TTC549 (cell line): Measurements from ENCODE around the gene F11.
"Not testable (repeated sequence)": the region's sequence is repeated elsewhere in the genome, so short reads cannot be mapped to it uniquely, and the experiment has no call there.

Experiments used
- FAIRE-seq: peaks from 2 replicates; lab custom pipeline; 2012; peaks lifted over from hg19 to GRCh38; lab: Jason Lieb, UNC

Gene F11

DNA sequence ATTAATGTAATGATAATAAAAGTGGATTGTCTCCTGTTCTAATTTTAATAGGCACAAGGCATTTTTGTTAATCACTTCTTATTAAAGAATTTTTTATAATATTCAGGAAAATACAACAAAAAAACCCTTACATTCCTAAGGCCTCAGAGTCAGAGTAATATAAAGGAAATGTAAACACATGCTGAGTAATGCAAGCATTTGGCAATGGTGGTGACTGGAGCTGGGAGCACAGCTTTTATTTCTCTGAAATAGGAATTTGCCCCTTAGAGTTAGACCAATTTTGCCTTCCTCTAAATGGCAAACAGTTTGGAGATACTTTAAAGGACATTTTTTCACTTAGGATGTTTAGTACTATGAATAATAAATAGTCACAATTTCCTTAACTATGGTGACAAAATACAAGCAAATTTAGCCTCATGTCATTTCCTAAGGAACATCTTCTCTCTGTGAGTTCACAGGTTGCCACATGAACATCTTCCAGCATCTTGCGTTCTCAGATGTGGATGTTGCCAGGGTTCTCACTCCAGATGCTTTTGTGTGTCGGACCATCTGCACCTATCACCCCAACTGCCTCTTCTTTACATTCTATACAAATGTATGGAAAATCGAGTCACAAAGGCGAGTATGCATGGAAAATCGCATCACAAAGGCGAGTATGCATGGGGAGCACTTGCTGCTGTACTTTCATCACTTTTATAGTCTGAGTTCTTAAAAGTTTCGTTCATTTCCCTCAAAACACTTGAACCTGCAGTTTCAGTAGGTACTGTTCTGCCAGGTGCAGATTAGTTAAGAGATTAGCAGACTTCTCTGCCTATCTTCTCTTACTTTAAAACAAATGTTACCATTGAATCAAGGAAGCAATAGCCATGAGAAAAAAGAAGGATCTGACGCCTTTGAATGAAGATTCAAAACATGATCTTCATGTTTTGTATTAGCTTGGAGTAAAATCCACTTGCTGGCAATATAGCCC lies 15.9 kb upstream of the F11 start:
- FAIRE-seq = no peak

DNA sequence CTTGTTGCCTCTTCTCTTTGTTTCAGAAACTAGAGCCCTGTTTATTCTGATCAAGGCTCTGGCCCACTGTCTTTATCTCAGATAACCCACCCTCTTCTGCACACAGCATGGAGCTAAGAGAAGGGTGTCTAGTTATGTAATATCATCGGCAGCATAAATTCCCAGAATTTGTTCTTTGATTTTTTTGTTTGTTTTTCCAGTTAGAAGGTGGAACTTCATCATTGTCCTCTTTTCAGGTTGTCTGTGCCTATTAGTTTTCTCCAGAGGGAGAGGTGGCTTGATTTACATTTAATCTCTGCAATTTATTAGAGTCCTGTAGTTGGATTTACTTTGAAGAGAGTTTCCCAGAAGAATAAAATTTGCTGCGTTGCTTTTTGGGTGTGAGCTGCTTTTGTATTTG lies 15.2 kb upstream of the F11 start:
- no peak for FAIRE-seq

DNA sequence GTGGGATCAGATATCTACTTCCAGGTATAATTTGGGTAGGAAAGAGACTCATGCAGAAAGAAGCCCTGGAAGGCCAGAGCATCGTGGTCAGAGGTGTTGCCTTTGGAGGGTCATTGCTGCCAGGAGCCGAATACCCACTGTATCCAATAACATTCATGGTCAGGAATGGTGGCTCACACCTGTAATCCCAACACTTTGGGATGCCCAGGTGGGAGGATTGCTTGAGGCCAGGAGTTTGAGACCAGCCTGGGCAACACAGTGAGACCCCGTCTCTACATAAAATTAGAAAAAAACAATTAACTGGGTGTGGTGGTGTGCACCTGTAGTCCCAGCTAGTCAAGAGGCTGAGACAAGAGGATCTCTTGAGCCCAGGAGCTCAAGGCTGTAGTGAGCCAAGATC lies 10.9 kb upstream of the F11 start:
- FAIRE-seq = no peak

DNA sequence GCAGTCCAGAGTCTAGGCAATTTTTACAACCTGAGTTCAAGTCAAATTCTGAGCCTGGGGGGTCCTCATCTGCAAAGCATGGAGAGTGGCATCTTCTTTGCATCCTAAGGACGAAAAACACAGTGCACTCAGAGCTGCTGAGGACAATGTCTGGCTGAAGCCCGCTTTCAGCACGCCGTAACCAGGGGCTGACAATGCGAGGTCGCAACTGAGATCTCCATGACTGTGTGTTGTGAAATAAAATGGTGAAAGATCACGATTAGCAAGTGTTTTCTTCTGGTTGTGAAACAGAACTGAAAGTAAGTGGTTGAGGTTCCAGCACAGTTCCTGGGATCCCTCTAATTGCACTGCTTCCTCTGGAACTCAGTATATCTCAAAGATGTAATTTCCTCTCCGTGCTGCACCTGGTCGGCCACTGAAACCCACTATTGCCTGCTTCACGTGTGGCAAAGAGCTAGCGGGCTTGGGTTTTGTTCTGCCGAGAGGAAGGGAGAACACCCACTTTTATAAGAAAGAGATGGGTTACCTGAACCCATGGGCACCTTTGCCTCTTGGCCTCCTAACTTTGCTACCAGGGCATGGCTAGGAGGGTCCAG lies 7.7 kb upstream of the F11 start:
- FAIRE-seq = no peak

DNA sequence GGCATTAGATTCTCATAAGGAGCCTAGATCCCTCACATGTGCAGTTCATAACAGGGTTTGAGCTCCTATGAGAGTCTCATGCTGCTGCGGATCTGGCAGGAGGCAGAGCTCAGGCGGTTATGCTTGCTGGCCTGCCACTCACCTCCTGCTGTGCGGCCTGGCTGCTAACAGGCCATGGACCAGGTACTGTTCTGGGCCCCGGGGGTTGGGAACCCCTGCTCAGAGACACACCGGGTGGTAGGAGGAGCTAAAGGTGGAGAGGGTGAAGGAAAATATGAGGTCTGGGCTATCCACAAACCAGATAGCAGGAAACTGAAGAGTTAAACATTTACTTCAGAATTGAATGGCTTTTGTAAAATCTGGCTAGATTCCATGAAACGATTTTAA lies 5.9 kb upstream of the F11 start:
- FAIRE-seq = no peak

DNA sequence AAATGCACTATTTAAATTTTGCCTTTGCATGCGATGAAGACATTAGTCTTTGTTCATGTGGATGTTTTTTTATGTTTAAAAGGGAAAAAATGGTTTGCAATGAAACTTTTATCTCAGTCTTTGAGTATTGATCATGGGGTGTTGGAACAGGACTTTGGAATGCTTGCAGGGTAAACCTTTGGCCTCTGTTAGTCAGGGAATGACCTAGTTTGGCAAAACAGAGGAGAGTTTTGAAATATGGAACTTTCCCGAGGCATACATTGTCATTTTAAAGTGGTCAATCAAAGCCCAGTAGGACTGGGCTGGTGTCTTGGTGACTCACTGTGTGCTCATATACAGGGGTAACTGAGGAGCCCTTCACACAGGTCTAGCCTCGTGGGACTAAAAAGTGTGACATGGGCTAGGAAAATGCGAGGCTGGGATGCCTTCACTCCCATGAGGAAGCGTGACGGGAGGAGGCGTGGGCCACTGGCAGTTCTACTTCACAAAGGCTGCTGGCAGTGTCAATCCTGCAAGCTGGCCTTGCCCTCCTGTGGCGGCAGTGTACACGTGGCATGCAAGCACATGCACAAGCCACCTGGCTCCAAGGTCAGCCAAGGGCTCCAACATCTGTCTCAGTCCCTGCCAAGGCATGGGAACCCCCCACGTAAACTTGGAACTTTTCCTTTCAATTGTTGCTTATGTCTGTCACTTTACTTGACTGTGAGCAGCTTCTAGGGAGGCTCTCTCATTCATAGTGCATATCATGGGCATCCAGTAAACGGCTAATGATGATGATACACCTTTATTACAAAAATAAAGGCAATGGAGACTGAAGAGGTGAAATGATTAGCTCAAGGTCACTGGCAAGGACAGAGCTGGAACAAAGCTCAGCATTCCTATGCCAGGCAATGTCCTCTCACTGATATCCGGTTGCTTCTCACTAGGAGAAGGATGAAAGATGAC lies 5.2 kb upstream of the F11 start:
- no peak for FAIRE-seq

DNA sequence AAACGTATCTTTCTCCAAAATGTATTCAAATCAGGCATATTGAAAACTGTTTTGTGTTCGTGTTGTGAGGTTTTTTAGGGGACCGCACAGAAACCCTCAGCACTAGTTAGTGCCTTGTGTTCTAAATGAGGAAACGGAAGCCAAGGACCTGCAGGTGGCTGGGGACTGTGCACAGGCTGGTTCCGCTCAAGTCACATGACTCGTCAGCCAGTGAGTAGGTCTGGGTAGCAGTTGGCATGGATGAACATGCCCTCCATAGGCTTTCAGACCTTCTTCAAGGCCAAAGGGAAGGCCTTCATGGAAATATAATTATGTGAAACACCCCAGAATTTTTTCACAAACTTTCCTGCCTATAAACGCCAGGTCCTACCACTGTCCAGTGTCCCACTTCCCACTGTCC lies 1.3 kb upstream of the F11 start:
- FAIRE-seq = no peak

DNA sequence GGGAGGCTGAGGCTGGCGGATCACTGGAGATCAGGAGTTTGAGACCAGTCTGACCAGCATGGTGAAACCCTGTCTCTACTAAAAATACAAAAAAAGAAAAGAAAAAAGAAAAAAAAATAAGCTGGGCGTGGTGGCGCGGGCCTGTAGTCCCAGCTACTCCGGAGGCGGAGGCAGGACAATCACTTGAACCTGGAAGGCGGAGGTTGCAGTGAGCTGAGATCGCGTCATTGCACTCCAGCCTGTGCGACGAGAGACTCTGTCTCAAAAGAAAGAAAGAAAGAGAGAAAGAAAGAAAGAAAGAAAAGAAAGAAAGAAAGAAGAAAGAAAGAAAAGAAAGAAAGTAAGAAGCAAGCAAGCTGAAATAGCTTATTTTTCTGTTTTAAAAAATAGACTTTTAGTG lies 739 bp upstream of the F11 start:
- FAIRE-seq = not testable (repeated sequence)

DNA sequence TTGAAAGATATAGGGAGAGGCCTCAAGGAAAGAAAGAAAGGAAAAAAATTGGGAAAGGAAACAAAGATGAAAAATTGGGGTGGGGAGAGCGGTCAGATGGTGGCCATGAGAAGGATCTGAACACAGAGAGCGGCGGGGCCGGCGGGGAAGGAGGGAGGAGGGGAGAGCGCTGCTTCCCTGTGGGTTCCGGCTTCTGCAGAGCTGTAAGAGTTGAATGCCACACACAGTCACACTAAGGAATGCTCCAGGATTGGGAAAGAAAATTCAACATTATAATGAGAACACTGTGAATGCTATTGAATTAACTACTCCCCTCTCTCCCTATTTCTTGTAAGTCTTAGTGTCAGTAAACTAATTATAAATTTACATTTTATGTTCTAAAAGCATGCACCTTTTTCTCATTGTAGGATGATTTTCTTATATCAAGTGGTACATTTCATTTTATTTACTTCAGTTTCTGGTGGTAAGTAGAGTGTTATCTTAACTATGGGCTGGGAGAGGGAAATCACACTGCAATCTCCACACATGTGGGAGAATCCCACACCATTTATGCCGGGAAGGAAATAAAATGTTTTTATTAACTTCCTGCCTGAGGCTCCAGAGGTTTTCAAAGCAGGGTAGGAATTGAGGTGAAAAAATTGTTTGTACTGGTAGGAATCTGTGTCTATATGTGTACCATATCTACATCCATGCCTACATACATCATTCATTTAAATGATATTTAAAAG lies 904 bp downstream of the F11 start:
- no peak for FAIRE-seq

DNA sequence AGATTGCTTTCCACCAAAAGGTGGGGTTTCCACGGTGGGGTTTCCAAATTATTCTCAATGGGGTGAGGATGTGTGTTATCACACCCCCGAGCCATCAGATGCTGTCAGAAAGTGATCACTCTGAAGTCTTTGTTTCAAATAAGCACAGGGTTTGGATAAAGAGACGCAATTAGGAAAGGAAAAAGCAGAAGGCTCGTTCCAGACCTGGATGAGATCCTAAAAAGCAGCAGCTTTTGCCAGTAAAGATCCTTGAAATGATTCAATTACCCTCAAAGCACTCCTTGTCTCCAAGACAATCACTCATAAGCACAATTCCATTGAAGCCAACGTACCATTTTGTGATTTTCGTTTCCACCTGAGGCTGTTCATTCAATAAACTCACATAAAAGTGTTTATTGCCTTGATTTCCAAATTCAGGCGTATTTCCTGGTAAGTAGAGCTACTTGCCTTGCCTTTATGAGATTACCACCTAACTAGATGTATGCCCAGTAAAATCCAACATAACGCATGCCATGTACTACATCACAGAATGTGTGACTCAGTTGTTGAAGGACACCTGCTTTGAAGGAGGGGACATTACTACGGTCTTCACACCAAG lies 5.2 kb downstream of the F11 start:
- no peak for FAIRE-seq

DNA sequence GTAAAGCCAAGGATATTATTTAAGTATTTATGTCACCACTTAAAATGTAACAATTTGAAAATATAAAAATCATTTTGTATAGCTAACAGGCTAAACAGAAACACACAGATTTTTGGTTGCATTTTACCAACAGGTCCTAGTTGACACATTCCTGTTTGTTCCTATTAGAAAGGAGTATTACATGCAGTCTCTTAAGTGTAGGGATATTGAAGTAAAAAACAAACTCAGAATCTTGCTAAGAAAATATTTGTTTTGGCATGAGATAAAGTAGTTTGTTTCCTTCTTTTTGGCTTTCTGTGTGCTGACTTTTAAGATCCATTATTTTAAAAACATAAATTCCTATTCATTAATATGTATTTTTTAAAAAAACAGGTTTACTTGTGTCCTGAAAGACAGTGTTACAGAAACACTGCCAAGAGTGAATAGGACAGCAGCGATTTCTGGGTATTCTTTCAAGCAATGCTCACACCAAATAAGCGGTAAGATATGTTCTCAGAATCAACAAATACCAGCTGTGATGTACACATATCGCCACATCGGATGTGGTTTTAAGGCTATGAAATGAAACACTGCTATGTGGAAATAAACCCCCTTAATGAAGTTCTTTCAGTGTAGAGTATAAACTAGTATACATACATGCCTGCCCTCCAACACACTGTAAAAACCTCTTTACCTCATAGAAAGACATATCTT lies 6.9 kb downstream of the F11 start:
- FAIRE-seq = no peak

DNA sequence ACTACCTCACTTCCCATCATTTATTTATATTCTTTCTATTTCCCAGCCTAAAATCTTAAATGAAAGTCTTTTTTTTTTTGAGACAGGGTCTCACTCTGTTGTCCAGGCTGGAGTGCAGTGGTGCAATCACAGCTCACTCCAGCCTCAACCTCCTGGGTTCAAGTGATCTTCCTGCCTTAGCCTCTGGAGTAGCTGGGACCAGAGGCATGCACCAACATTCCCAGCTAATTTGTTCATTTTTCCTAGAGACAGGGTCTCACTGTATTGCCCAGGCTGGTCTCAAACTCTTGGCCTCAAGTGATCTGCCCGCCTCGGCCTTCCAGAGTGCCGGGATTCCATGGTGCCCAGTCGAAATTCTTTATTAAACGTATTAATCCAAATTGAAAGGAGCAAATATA lies 7.4 kb downstream of the F11 start:
- FAIRE-seq = not testable (repeated sequence)

DNA sequence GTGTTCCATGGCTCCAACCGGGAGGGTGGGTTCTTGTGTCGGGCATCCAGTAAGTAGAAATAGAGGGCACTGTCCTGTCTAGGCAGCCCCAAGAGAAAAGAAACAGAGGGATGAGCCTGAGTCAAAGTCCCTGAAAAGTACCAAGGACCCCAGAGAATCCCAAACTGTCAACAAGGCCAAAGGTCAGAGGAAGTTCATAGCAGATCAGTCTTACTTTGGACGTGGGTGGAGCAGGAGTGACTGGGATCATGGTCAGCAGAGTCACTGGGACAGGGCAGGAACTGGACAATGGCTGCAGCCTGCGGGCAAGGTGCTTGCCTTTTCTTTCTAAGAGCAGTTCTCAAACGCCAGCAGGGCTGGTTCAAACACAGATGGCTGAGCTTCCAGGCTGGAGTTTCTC lies 17.3 kb downstream of the F11 start:
- no peak for FAIRE-seq

DNA sequence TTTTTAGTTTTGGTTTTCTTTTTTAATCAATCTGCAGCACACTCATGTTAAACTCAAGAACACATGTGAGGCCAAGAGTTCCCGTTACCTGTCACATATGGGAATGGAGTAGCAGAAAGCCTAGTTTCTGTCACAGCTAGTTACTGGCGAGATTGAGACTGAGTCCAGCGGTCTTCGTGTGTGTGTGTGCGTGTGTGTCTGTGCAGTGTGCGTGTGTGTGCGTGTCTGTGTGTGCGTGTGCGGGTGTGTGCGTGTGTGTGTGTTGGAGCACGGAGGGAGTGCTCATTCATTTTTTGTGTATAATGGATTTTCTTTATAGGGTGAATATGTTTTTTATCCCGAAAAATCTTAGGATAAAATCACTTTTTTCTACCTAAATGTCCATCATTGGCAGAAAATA lies 19.2 kb downstream of the F11 start:
- no peak for FAIRE-seq

DNA sequence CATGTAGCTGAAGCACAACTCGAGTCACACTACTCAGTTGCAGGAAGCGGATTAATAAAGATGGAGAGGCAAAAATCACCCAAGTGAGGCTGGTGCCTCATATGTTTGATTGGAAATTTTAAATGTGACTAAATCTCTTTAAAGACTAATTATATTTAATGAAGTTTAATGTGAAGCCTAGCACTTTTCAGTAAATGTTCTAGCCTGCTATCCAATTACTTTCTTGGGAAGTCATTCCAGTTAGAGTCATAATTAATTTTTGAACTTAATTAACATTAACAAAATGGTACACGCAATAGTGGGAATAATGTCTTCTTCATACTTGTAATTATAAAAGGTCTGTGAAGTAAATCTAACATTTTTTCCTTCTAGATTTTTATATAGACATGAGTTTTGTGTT lies 20.6 kb downstream of the F11 start:
- FAIRE-seq = no peak

DNA sequence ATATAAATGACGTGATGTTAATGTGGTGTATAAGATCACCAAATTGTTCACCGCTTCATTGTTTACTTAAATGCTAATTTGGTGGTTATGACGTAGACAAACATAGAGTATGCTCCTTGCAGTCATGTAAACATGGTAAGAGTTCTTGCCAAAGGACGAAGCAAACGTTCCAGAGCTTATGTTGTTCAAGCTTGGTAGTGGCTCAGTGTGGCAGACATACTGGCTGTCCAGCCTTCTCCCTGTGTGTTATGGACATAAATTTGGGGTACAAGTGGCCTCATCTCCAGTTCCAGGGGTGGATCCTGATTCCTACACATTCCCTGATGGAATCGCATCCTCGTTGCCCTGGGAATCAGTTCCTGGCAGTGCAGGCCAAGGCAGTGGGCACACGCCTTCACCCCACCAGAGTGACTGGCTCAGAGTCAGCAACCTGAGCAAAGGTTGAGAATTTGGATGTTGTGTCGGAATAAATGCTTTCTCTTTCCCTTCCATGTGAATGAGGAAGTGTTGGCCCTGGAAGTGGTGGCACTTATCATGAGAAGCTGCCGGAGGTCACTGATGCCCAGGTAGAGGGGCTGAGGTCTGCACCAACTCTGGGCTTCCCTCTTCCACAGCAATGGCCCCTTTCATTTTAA lies 25.4 kb downstream of the F11 start:
- no peak for FAIRE-seq

DNA sequence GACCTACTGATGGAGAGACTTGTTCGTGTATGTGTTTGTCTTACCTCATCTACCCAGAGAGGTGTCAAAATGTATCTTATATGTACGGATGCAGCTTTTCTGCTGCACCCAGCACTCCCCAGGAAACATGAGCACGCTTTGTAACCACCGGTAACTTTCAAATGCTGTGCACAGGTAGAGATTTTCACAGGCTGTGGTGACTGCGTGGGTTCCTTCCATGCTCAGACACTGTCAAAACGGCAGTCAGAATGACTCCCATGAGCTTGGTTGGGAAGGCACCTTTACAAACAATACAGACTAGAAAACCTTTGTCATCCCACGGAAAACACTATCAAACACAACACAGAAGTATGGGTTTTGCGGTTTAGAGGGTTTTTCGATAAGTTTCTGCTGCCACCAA lies 28.2 kb downstream of the F11 start:
- FAIRE-seq = no peak

DNA sequence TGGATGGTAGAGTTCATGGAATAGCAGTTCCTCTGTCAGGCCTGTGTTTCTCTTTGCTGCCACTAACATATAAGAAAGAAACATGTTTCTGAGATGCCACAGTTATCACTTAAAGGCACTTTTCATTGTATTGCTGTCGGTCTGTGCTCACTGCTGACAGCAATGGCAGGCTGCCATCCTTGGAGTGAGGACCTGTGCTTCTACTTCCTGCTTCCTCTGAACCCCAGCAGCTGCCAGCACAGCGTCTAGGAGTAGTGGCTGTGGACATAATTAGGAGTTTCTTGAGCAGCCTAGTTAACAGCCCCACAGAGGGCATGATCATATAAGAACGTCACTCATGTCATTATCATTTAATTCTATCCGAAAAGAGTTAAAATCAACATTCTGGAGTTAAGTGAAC lies 30.5 kb downstream of the F11 start:
- FAIRE-seq = no peak

DNA sequence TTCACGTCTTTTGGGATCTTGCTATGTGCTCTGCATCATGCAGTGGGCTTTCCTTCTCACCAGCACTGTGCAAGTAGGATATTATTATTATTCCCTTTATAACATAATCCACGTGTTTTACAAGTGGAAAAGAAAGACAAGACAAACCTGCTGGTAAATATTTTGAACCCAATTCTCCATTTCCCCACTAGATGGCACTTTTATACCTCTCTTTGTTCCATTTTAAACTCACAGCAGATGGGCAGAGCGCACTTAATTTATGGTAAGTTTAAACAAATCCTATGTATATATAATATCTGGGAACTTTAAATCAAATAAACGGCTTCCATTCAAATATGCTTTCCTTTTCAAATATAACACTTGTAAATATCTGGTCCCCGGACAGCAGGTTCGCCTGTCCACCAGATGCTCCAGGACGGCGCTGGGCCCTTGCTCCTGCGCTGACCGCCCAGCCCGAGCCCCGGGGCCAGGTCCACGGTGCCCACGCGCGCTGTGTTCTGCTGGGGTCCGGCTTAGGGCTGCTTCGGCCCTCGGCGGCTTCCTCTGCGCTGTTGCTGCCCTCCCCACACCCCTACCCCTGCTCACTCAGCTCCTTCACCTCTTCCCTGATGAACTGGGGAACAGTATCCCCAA lies 31.1 kb downstream of the F11 start:
- peak; percentile 91 for FAIRE-seq

DNA sequence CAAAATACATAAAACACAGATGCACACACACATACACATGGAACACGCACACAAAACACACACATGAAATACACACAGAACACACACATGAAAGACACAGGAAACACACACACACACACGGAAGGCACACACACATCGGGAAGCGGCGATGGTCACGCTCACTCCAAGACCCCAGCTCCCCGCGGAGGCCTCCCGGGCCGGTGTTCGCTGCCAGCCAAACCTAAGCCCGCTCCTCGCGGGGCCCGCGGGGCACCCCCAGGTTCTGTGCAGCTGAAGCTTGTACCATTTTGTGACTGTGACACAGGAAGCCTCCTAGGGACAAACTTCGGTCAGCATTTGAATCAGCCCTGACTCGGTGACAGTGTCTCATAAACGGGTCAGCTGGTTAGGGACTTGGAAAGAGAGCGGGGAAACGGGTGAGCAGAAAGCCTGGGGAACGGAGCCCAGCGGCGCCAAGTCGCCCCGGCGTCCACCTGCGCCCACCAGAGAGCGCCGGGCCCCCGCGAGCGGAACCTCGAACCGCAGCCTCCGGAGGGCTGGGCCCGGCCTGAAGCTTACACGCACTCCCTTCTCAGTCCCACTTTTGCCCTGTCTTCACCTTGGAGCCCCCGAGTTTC lies 32.1 kb downstream of the F11 start:
- no peak for FAIRE-seq
